Activated B cell treated with CpG ODN at 0.5 μM for 24 hours (primary cell): ENCODE results near the gene BIN2. TPM values are rescaled to one million over a fixed set of nuclear protein-coding genes. Genes with fewer than 3 reads are reported as not detected.

Experiments
- ATAC-seq: fragments of 200-7000 bp; cut with Tn5 transposase; one replicate; pipeline ENCODE4 v1.10.0; 2021; ENCODE audit warnings: low read depth, mild to moderate bottlenecking, moderate library complexity
- CTCF ChIA-PET: fragments of 350-600 bp; sonication (Branson Sonifier 250); formaldehyde crosslinking; loops from one replicate; lab custom pipeline; 2021; ENCODE audit warnings: antibody characterized with exemption; lab: Charles Lee
- POLR2A ChIA-PET: fragments of 350-600 bp; sonication (Branson Sonifier 250); formaldehyde crosslinking; loops from one replicate; lab custom pipeline; 2021; ENCODE audit warnings: antibody characterized with exemption; lab: Charles Lee
- DNase-seq: peaks from one replicate; pipeline ENCODE4 v3.0.0; 2022
- H3K27ac Mint-ChIP-seq: one replicate; pipeline ENCODE4 v1.8.0; 2020; ENCODE audit warnings: mixed read lengths
- H3K27me3 Mint-ChIP-seq: one replicate; pipeline ENCODE4 v1.8.0; 2021; ENCODE audit warnings: mixed read lengths
- H3K36me3 Mint-ChIP-seq: one replicate; pipeline ENCODE4 v1.8.0; 2021; ENCODE audit warnings: low read depth, mixed read lengths
- H3K4me1 Mint-ChIP-seq: one replicate; pipeline ENCODE4 v1.8.0; 2021; ENCODE audit warnings: mixed read lengths
- H3K4me3 Mint-ChIP-seq: one replicate; pipeline ENCODE4 v1.8.0; 2020; ENCODE audit warnings: mild to moderate bottlenecking, mixed read lengths
- H3K9me3 Mint-ChIP-seq: one replicate; pipeline ENCODE4 v1.8.0; 2020; ENCODE audit warnings: mixed read lengths
- intact Hi-C: fragments of 100-400 bp; cut with micrococcal nuclease; formaldehyde crosslinking; loops from one replicate; pipeline ENCODE4 v1.15.1; 2024
- total RNA-seq: library from RNA; stranded (reverse); gene quantifications from 2 replicates; pipeline ENCODE4 v1.2.3, GENCODE V29; 2022
- TF ChIP-seq, protein P1 (sequence below): fragments of 200-600 bp; IDR thresholded peaks from one replicate; pipeline ENCODE4 v1.8.0; 2022; ENCODE audit warnings: antibody characterized with exemption, mild to moderate bottlenecking

The BIN2 gene
- total RNA-seq, 1 donor from 2014 or later, result 25.6 TPM

DNA sequence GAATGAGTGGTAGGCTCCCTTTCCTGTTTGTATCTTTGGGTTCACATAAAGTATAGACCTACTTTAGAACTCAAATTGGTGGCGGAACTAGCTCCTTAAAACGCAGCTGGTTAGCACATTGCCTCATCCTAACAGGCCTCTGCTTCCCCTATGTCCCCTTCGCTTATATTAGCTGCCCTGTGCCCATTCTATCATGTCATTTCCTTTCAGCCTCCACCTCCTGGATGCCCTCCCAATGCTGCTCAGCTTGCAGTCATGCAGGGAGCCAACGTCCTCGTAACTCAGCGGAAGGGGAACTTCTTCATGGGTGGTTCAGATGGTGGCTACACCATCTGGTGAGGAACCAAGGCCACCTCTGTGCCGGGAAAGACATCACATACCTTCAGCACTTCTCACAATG lies 81.9 kb downstream of the BIN2 start:
- CTCF ChIA-PET, result interaction anchor here (1.0 kb wide), 1 partner anchor 24 kb away, joined by 3 read pairs; the partner anchor contains the start of gene POU6F1
- intact Hi-C loops, result no loop called here
- H3K4me1 Mint-ChIP-seq, result peaks cover 63% of the 10 kb centered on the region
- H3K4me3 Mint-ChIP-seq, result peak overlapping the region; percentile 53
- H3K27me3 Mint-ChIP-seq, result no peaks in the 10 kb centered on the region
- H3K36me3 Mint-ChIP-seq, result peaks cover 64% of the 10 kb centered on the region
- ATAC-seq, result no peak
- H3K27ac Mint-ChIP-seq, result no peak overlapping the region
- TF ChIP-seq, protein P1, sequence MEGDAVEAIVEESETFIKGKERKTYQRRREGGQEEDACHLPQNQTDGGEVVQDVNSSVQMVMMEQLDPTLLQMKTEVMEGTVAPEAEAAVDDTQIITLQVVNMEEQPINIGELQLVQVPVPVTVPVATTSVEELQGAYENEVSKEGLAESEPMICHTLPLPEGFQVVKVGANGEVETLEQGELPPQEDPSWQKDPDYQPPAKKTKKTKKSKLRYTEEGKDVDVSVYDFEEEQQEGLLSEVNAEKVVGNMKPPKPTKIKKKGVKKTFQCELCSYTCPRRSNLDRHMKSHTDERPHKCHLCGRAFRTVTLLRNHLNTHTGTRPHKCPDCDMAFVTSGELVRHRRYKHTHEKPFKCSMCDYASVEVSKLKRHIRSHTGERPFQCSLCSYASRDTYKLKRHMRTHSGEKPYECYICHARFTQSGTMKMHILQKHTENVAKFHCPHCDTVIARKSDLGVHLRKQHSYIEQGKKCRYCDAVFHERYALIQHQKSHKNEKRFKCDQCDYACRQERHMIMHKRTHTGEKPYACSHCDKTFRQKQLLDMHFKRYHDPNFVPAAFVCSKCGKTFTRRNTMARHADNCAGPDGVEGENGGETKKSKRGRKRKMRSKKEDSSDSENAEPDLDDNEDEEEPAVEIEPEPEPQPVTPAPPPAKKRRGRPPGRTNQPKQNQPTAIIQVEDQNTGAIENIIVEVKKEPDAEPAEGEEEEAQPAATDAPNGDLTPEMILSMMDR, result no peak
- H3K9me3 Mint-ChIP-seq, result no peaks in the 10 kb centered on the region
- POLR2A ChIA-PET, result interaction anchor here (0.8 to 6.0 kb wide), 2 partner anchors 25 to 150 kb away, joined by 3 to 198 read pairs; partner anchors contain the start of gene POU6F1
- no peak for DNase-seq

DNA sequence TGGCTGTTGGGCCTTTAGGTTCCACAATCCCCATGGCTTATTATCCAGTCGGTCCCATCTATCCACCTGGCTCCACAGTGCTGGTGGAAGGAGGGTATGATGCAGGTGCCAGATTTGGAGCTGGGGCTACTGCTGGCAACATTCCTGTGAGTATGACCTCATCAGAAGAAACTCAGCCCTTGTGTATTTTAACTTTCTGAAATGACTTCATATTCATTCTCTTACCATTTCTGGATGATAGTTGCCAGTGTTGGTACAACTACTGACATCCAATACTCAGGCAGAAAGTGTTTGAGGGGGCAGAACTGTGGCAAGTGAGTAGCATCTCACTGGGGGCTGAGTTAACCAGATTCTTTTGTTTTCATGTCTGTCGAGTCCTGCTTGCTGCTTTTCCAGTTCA lies 83.0 kb downstream of the BIN2 start:
- H3K36me3 Mint-ChIP-seq, result peaks cover 60% of the 10 kb centered on the region
- peak overlapping the region; percentile 98 for H3K4me3 Mint-ChIP-seq
- H3K4me1 Mint-ChIP-seq, result peaks cover 52% of the 10 kb centered on the region
- ChIA-PET CTCF (interaction anchor here (0.8 kb wide), 1 partner anchor 23 kb away, joined by 3 read pairs; the partner anchor contains the start of gene POU6F1), POLR2A (interaction anchor here (0.7 to 6.0 kb wide), 3 partner anchors 10 to 128 kb away, joined by 3 to 198 read pairs (median 6); partner anchors contain the start of gene POU6F1)
- no peaks in the 10 kb centered on the region for H3K27me3 Mint-ChIP-seq
- ATAC-seq (no peak), DNase-seq (no peak)
- H3K27ac Mint-ChIP-seq, result peak overlapping the region; percentile 100
- no peaks in the 10 kb centered on the region for H3K9me3 Mint-ChIP-seq
- intact Hi-C loops, result no loop called here
- TF ChIP-seq, protein P1, result no peak

DNA sequence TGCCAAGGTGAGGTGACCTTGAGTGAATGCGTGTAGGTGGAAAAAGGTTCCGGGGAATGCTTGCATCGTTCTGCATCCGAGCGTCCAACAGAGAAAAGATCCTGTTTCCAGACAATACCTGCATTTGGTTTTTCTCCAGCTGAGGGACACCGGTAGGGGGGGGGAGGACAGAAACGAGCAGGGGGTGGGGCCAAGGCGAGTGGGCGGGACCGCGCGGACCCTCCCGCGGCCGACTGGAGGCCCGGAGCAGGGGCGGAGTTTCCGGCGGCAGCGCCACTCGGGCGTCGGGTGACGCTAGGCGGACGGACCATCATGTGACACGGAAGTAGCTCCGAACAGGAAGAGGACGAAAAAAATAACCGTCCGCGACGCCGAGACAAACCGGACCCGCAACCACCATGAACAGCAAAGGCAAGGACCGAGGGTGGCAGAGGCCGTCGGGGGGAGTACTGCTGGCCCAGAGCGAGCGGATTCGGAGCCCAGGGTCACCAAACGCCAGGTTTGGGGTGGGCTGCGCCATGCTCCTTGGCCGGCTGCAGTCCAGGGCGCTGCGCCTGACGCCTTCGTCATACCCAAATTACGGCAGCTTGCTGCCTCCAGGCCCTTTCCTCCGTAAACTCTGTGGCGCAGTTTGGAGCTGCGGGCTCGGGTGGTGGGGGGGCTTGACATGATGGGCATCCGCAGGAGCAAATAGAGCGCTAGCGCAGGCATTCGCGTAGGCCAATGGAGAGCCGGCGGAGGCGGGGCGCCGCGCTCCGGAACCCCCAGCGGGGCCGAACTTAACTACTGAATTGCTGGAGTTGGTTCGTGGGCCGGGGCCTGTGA lies 85.3 kb downstream of the BIN2 start, which contains the start of gene DAZAP2:
Gene DAZAP2, plus strand, starts transcription at position 317 of the 825 bp plus-strand sequence. Its CDS starts 82 bp downstream, at position 399.
- H3K27me3 Mint-ChIP-seq, result no peaks in the 10 kb centered on the region
- ChIA-PET POLR2A (interaction anchor here (0.5 to 6.0 kb wide), 50 partner anchors 9 to 1613 kb away, joined by 3 to 198 read pairs (median 4); partner anchors contain the start of genes ATF1, BIN2, CERS5 and COX14), CTCF (interaction anchor here (0.7 to 1.5 kb wide), 3 partner anchors 20 to 102 kb away, joined by 3 to 8 read pairs (median 6); partner anchors contain the start of gene POU6F1)
- peaks cover 42% of the 10 kb centered on the region for H3K36me3 Mint-ChIP-seq
- H3K9me3 Mint-ChIP-seq, result no peaks in the 10 kb centered on the region
- ATAC-seq, result peak; percentile 91
- DNase-seq, result peak; percentile 89
- intact Hi-C loops, result loop anchor here (1.0 to 10.0 kb wide), 9 partner anchors 9 to 1214 kb away; partner anchors contain the start of genes BIN2, CSRNP2, LETMD1 and POU6F1
- TF ChIP-seq, protein P1, result no peak
- H3K4me1 Mint-ChIP-seq, result peaks cover 43% of the 10 kb centered on the region
- H3K27ac Mint-ChIP-seq, result peak within 1 kb of the TSS; percentile 100
- H3K4me3 Mint-ChIP-seq, result peak within 1 kb of the TSS; percentile 98

DNA sequence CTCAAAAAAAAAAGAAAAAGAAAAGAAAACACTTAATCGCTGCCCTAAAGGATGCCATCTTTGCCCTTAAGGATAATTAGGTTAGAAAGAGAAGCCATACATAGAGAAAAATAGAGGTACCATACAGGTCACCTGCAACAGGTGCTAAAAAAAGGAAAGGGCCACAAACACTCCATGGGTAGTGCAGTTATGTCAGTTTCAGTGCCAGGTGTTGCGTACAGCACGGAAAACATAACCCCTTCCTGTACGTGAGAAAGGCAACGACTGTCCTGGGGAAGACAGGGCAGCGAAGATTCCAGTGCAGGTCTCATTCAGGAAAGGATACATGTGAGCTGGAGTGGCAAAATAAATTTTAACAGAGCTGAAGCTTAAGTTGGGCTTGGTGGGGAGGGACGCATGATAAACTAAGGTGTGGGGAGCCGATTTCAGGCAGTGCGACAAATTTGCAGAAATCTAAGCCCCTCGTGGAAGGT lies 85.9 kb downstream of the BIN2 start:
- ATAC-seq (peak; percentile 1), DNase-seq (no peak)
- H3K36me3 Mint-ChIP-seq, result peaks cover 40% of the 10 kb centered on the region
- TF ChIP-seq, protein P1, result no peak
- CTCF ChIA-PET, result interaction anchor here (1.4 to 1.5 kb wide), 2 partner anchors 20 to 103 kb away, joined by 6 to 8 read pairs; partner anchors contain the start of gene POU6F1
- intact Hi-C loops, result loop anchor here (1.0 to 10.0 kb wide), 8 partner anchors 20 to 1213 kb away; partner anchors contain the start of genes BIN2, CSRNP2, LETMD1 and POU6F1
- H3K27me3 Mint-ChIP-seq, result no peaks in the 10 kb centered on the region
- peak overlapping the region; percentile 100 for H3K27ac Mint-ChIP-seq
- peak overlapping the region; percentile 98 for H3K4me3 Mint-ChIP-seq
- peaks cover 40% of the 10 kb centered on the region for H3K4me1 Mint-ChIP-seq
- no peaks in the 10 kb centered on the region for H3K9me3 Mint-ChIP-seq
- POLR2A ChIA-PET, result interaction anchor here (0.6 to 6.0 kb wide), 39 partner anchors 9 to 1612 kb away, joined by 3 to 198 read pairs (median 5); partner anchors contain the start of genes ATF1, BIN2, CERS5 and COX14
